ENCODE results near the gene ESRRA. TPM values are rescaled to one million over a fixed set of nuclear protein-coding genes. Genes with fewer than 3 reads are reported as not detected.

The ESRRA gene
- total and polyA plus RNA-seq, 9 donors: 2.3 to 17.4 (median 11.9) TPM

DNA sequence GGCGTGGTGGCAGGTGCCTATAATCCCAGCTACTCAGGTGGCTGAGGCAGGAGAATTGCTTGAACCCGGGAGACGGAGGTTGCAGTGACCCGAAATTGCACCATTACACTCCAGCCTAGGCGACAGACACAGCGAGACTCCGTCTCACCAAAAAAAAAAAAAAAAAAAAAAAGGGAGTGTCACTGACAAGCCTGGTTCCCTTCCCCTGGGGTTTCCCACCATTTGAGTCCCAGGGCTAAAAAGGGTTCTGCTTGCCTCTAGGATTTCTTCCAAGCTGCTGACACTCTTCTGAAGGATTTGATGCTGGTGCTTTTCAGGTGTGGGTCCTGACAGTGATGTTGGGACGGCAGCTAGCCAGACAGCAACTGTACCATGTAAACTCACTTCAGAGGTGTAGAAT, 33.4 kb downstream of the ESRRA start:
- intact Hi-C loops (cut with DNase I): no loop called here
- H3K9me3 ChIP-seq: no peaks in the 10 kb centered on the region
- TF ChIP-seq POLR2A (IDR thresholded peaks at IDR 0.05) (no peak), EP300 (IDR thresholded peaks at IDR 0.05) (no peak), CTCF (IDR thresholded peaks at IDR 0.05) (no peak)
- WGBS, 3 donors: 82 to 86% (median 84%) methylated on average over 8 of the region's 8 CpGs
- H3K4me1 ChIP-seq (ENCODE audit: insufficient read depth): peaks cover 2% of the 10 kb centered on the region
- no peaks in the 10 kb centered on the region for H3K27me3 ChIP-seq
- no peak overlapping the region for H3K4me3 ChIP-seq
- H3K36me3 ChIP-seq: no peaks in the 10 kb centered on the region
- H3K27ac ChIP-seq: no peak overlapping the region
- no peak for DNase-seq

GRCh38 chr11:64339286-64339685, 34.0 kb downstream of the ESRRA start:
- Histone ChIP-seq H3K4me3 (no peak overlapping the region), H3K36me3 (no peaks in the 10 kb centered on the region), H3K27ac (no peak overlapping the region), H3K4me1 (ENCODE audit: insufficient read depth) (peaks cover 2% of the 10 kb centered on the region), H3K27me3 (no peaks in the 10 kb centered on the region), H3K9me3 (no peaks in the 10 kb centered on the region)
- intact Hi-C loops (cut with DNase I): no loop called here
- TF ChIP-seq POLR2A (IDR thresholded peaks at IDR 0.05) (no peak), EP300 (IDR thresholded peaks at IDR 0.05) (no peak), CTCF (IDR thresholded peaks at IDR 0.05) (no peak)
- no peak for DNase-seq
- 46 to 54% (median 51%) methylated on average over 4 of the region's 4 CpGs for WGBS, 3 donors

DNA sequence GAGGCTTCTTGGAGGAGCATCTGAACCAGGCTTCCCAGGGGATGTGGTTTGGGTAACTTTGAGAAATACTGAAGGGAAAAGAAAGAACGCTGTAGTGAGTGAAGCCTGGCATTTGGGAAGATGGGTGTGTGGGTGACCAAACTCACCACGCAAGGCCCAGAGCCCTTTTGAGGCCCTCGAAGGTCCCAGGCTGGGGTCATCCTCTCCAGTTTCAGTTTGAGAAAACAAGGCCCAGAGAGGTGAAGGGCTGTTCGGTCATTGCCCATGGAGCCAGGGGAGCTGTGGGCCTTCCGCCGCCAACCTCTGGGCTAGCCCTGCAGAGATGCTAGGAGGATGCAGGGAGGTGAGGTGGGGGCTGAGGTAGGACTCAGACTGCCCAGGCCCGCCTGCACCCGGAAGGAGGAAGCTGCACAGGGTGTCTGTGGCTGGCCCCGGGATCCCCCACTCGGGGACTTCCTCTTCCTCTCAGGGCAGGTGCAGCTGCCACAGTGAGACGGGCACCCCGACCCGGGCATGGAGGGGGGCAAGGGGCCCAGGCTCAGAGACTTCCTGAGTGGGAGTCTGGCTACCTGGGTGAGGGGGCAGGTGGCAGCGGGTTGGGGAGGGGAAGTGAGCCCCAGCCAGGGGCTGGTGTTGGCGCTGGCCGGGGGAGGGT, 34.6 kb downstream of the ESRRA start, which contains the start of gene CCDC88B:
CCDC88B (plus strand) TSS at position 451 of the 655 bp plus-strand sequence; CDS start at position 514, 63 bp downstream.
- Histone ChIP-seq H3K27ac (no peak within 1 kb of the TSS), H3K27me3 (no peaks in the 10 kb centered on the region), H3K36me3 (no peaks in the 10 kb centered on the region), H3K9me3 (no peaks in the 10 kb centered on the region), H3K4me1 (ENCODE audit: insufficient read depth) (peaks cover 2% of the 10 kb centered on the region), H3K4me3 (no peak within 1 kb of the TSS)
- intact Hi-C loops (cut with DNase I): no loop called here
- DNase-seq: peak in 2 of 5 donors; percentile 21 to 45
- WGBS, 3 donors: 80 to 83% (median 82%) methylated on average over 14 to 16 of the region's 16 CpGs
- no peak for TF ChIP-seq EP300 (IDR thresholded peaks at IDR 0.05)
- no peak for TF ChIP-seq POLR2A (IDR thresholded peaks at IDR 0.05)
- no peak for TF ChIP-seq CTCF (IDR thresholded peaks at IDR 0.05)

DNA sequence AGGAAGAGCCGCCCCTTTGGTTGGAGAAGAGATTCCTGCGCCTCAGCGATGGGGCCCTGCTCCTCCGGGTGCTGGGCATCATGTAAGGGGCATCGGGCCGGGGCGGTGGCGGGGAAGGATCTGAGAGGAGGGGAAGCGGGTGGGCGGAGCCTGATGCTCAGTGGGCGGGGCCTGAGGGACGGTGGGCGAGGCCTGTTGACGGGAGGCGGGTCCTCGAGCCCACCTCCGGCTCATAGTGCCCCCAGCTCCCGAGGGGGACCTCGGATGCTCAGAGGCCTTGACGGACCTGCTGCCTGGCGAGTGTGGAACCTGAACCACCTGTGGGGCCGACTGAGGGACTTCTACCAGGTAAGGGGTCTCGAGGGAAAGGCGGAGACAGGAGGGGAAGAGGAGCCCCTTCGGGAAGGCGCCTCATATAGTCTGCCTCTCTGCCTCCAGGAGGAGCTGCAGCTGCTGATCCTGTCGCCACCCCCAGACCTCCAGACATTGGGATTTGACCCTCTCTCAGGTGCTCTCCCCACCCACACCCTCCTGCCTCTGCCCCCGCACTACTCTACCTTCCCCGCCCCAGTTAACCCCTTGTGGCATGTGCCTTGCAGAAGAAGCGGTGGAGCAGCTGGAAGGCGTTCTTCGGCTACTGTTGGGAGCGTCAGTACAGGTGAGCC, 35.5 kb downstream of the ESRRA start:
- Histone ChIP-seq H3K9me3 (no peaks in the 10 kb centered on the region), H3K4me3 (no peak overlapping the region), H3K27ac (no peak overlapping the region), H3K27me3 (no peaks in the 10 kb centered on the region), H3K36me3 (no peaks in the 10 kb centered on the region), H3K4me1 (ENCODE audit: insufficient read depth) (peaks cover 2% of the 10 kb centered on the region)
- WGBS, 3 donors: 19 to 33% (median 24%) methylated on average over 28 to 33 of the region's 33 CpGs
- intact Hi-C loops (cut with DNase I): no loop called here
- DNase-seq: peak in 4 of 5 donors; percentile 58 to 75 (median 66)
- no peak for TF ChIP-seq EP300 (IDR thresholded peaks at IDR 0.05)
- no peak for TF ChIP-seq POLR2A (IDR thresholded peaks at IDR 0.05)
- TF ChIP-seq CTCF (IDR thresholded peaks at IDR 0.05): no peak
